Right hindlimb (tissue), 1 donor: ENCODE measurements around the gene VDR.

ENCODE experiments used
- DNase-seq: peaks from one replicate; pipeline ENCODE4 v3.0.0-alpha.2; 2018

Gene VDR

DNA sequence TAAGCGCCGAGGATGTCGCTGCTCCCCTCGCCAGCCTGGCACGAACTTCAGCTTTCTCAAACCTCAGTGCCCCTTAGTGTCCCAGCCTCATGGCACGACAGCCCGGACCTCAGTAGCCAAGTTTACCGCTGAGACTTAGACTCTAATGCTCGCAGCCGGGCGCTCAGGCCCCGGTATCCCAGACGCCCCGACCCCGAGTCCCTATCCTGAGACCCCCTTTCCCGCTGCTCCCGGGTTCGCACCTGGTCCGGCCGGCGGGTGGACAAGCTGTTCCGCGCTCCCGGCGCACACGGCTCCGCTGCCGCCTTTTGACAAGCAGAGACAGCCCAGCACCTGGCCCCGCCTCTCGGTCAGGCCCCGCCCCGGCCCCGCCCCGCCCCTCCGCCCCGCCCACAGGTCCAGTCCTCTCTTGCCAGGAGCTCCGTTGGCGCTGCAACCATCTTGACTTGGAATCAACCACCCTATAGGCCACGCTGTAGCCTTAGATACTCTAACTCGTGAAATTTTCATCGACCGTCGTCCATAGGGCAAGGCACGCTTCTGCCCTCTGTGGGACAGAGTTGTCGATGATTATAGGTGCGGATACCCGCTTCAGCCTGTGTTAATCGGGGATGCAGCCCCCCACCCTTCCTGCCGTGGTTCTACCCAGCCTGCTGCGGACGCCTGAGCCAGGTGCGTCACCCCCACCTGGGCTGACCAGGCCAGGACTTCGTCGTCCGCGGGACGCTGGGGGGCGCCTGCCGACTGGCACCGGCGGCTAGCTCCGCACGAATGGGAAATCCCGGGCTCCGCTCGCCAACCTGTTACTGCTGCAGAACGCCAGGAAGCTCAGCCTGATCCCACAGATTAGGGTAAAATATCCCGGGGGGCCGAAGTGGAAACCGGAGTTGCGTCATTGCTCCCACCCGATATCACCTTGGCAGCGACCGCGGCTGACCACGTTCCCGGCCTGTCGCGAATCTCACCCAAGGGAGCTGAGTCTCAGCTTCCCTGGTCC is at the start of gene VDR:
TSS of gene VDR (minus strand) at position 282 of the 997 bp plus-strand sequence. CDS start 25,881 bp downstream, outside the sequence.
- DNase-seq = peak; percentile 84

GRCh38 chr12:47954058-47954457 is 49.3 kb upstream of the VDR start:
- DNase-seq = no peak

- DNase-seq = no peak
These were observed 46.2 kb upstream of the VDR start for GRCh38 chr12:47950856-47951468.

DNA sequence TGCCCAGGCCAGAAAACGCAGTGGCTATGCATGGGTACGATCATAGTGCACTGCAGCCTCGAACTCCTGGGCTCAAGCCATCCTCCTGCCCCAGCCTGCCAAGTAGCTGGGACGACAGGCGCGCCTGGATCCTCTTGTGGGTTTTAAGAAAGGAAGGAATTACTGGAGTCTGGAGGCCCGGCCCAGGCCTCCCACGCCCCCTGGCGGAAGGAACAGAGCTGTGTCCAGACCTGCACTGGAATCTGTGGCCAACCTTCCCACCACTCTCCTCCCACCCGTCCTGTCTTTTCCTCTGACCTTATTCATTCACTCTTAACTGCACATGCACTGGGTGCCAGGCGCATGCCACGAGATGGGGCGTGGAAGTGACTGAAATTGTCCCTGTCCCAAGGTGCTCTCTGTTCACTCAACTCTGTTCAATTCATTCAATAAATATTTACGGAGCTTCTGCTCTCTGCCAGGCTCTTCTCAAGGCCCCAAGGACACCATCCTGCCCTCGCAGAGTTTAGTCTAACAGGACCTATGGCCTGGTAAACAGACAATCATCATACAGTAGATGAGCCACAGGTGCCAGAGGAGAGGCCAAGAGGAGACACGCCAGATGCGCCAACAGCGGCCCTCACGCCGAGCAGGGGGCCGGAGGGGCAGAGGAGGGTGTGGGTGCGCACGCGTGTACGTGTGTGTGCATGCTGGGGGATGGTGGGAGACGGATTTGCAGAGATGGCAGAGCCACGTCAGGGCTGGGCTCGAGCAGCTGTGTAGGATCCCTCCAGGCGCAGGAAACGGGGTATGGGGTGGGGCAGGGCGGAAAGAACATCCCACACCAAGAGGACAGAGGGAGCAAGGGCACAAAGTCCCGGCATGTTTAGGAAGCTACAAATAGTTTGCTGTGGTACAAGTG is 44.9 kb upstream of the VDR start:
- DNase-seq = peak; percentile 82

- DNase-seq = peak; percentile 48
These were observed 42.5 kb upstream of the VDR start for GRCh38 chr12:47947341-47947740.

DNA sequence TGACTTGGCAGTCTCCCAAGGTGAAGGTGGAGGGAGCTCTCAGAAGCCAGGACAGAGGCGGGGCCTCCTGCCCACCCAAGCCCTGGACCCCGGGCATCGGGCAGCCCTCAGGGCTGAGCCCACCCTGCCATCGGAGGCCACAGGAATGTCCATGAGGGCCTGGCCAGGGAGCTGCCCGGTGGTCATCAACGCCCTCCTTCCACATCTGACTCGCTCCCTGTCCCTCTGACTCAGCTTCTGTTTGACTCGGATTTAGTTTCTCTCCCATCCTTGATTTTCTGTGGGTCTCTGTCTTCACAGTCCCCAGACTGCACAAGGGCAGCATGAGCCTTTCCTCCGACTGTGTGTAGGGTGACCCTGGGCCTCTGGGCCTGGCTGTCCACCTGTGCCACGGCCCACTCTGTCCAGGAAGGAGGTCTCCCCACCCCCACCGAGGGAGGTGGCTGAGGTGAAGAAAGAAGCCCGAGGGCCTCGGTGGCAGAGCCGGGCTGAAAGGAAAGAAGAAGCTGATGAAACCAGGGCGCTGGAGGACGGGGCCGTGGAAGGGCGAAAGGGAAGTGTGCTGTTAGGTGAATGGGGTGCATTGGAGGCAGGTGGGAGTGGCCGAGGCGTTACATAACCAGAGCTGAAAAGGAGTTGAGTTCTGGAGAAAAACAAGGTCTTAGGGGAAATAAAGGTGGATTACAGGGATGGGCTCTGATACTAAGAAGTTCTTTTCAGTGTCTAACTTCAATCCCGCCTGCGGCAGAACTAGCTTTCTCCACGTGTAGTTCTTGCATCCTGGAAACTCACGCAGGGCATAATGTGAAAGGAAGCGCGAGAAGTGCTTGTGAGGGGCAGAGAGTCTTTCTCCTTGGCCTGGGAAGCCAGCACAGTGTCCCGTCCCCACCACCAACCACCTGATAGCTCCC is 41.9 kb upstream of the VDR start:
- no peak for DNase-seq

- DNase-seq = no peak
These were observed 40.5 kb upstream of the VDR start for GRCh38 chr12:47945341-47945728.

DNA sequence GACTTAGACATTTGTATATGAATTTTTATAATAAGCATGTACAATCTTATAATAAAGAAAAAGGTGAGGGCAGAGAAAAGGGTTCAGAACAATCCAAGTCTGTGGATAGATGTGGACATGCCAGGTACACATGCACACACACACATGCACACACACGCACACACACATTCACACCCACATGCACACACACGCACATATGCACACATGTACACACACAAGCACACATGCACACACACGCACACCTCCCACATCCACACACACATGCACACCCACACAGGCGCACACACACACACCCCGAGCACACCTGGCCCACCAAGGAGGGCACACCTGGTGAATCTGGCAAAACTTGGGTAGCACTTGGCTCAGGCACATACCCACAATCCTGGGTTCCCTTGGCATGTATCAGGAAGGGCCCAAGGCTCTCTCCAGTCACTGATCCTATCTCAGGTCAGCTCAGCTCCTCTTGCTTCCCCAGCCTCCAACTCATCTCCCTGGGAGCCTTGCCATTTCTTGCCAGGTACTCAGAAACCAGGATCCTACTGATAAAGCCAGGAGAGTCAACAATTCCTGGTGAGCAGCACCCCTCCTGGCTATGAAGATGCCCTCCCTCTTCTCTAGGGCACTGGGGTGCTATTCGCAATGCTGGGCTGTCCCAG is 40.0 kb upstream of the VDR start:
- no peak for DNase-seq

GRCh38 chr12:47943623-47944340 is 39.0 kb upstream of the VDR start:
- DNase-seq = no peak

GRCh38 chr12:47942614-47943225 is 37.9 kb upstream of the VDR start:
- DNase-seq = no peak

DNA sequence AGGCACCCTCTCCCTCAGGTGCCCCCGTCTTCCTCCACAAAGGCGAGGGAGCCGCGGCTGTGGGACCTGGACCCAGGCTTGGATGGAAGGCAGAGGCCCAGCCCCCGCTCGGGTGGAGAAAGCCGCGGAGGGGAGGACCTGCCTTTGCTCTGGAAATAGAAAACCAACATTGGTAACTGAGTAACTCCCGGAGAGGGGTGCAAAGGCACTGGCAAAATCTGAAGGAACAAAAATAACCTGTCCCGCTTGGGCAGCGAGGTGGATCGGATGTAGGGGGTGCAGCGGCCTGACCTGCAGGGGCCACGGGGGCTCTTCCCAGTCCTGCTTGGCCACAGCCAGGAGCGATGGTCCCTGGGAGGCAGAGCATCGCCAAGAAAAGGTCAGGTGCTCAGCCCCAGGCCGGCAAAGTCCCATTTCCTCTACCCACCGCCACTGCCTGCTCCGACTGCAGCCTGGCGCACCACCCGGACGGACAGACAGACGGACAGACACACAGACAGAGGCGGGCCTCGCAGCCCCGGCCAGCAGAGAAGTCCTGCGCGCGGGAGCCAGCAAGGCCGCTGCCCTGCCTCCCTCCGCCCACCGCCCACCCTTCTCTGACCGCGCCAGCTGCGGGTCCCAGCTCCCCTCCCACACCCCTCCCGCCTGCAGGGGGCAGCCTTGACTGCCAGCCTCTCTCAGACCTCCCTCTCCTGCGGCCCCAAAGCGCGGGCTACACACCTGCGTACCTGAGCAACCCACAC is 37.2 kb upstream of the VDR start:
- peak; percentile 58 for DNase-seq

DNA sequence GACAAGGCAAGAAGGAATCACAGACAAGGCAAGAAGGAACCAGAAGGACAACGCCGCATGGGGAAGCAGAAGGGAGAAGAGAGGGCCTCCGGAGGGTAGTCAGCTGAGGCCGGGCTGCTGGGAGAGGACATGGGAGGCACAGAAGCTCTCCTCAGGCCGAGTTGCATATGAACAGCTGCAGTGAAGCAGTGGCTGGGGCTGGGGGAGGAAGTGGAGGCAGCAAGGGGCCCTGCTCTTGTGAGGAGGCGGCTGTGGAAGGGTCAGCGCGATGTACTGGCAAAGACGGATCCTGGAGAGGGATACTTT is 36.6 kb upstream of the VDR start:
- DNase-seq = no peak

DNA sequence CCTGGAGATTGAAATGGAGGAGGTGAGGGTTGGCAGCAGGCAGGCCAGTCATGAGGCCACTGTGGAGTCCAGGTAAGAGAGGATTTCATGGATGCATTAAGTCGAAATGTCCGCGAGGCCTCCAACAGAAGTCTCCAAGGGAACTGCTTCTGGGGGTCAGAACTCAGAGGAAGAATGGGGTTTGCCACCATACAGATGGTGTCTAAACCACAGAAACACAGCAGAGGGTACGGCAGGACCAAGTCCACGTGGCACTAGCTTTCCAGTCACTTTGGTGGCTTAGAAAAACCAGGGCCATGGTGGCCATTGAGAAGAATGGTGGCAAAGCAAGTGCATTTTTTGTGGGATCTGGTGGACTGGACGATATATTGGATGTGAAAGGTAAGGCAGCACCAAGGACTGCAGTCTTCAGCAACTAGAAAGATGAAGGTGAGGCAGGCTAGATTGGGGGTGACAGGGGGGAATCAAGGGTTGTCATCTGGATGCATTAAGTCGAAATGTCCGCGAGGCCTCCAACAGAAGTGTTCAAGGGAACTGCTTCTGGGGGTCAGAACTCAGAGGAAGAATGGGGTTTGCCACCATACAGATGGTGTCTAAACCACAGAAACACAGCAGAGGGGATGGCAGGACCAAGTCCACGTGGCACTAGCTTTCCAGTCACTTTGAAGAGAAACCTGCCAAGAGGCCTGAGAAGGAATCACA is 36.1 kb upstream of the VDR start:
- DNase-seq = no peak

DNA sequence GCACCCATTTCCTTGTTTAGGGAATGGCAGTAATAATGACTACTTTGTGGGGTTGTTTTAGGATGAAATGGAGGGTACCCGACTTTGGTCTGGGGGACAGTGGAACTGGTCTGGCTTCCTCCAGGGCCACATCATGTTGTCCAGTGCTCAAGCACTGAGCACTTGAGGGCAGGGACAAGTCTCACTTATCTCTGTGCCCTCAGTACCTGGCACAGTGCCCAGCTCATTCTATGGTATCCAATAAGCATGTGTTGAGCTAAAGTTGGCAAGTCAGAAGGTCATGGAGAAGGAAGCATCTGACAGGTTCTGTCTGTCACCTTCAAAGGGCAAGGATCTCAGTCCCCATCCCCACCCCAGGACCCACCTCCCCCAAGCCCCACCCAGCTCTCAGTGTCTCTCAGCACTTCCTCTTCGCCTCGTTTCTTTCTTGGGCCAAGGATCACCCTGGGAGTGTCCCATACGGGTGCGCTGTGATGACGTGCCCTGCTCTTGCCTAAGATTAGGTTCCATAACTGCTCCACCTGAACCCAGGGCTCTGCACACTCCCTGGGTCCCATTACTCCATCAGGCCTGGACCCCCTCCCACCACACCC is 34.3 kb upstream of the VDR start:
- DNase-seq = no peak

- no peak for DNase-seq
These were observed 33.8 kb upstream of the VDR start for GRCh38 chr12:47938594-47938993.

- DNase-seq = no peak
These were observed 33.3 kb upstream of the VDR start for GRCh38 chr12:47938093-47938492.

DNA sequence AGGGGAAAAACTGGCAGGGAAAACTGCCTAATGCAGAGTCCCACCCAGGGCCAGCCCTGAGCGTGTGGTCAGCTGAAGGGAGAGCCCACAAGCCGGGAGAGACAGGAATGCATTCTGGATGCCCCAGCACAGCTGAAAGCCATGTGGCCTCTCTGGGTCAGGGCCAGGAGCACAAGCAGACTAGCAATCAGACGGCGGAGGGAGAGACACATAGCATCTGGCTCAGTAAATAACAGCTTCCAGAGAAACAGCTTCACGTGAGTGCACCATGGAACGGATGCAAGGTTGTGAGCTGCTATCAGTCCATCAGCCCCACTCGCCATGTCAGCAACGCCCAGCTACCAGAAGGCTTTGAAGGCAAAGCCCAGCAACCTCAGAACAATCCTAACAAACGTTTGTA is 30.4 kb upstream of the VDR start:
- peak; percentile 89 for DNase-seq

GRCh38 chr12:47931187-47931586 is 26.4 kb upstream of the VDR start:
- no peak for DNase-seq

DNA sequence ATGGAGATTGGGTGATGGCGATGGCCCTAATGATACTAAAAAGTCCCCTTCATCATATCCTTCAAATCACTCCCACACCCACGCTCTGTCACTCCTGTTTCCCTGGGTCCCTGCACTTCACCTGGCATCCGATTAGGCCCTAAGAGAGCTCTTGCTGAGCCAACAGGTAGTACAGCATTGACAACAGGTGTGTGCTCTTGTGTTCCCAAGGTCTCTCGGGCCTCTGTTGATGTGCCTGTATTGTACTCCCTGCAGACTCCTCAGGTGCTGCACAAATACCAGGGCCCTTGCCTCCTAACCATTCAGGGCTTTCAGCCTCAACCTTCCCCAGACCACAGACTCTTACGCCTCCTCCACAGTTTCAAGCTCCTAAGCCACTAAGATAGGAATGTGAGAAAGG is 25.8 kb upstream of the VDR start:
- no peak for DNase-seq
